ENCODE measurements around the gene RNF19B.

DNA sequence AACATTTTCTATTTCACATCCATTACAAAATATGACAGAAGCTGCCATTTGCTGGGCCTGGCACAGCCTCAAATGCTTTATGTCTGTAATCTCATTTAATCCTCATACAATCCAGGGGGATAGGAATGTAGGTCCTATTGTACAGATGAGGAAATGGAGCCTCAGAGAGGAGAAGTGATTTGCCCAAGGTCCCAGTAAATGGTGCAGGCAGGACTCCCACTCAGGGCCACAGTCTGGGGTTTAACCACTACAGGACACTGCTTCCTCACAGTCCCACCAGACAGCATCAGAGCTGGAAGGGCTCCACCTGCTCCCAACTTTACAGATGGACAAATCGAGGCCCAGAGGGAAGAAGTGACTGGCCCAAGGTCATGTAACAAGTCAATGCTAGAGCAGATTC lies 20.6 kb upstream of the RNF19B start:
- no peak for TF ChIP-seq CTCF (IDR thresholded peaks at IDR 0.05; ENCODE audit: borderline replicate concordance, extremely low read depth, low read length, poor library complexity, severe bottlenecking)
- TF ChIP-seq EZH2 (IDR thresholded peaks at IDR 0.05; ENCODE audit: borderline replicate concordance, low read depth, low read length, severe bottlenecking), result no peak
